BE2C (cell line): ENCODE measurements around the gene PTPRN2.

Experiments used
- DNase-seq: peaks from one replicate; pipeline ENCODE4 v3.0.0-alpha.2; 2020
- H3K27me3 ChIP-seq: fragments of 250-450 bp; sonication (Bioruptor Pico); 2 replicates; pipeline ENCODE4 v1.5.1; 2020; ENCODE audit warnings: mild to moderate bottlenecking
- H3K36me3 ChIP-seq: fragments of 250-450 bp; sonication (Bioruptor Pico); 2 replicates; pipeline ENCODE4 v1.5.1; 2020; ENCODE audit warnings: mild to moderate bottlenecking
- H3K4me1 ChIP-seq: fragments of 250-450 bp; sonication (Bioruptor Pico); 2 replicates; pipeline ENCODE4 v1.5.1; 2020
- H3K4me3 ChIP-seq: 2 replicates; pipeline ENCODE4 v1.5.1; 2011; ENCODE audit warnings: low read depth, low read length
- H3K9me3 ChIP-seq: fragments of 250-450 bp; sonication (Bioruptor Pico); 2 replicates; pipeline ENCODE4 v1.5.1; 2020
- TF ChIP-seq, protein P1 (sequence below): IDR thresholded peaks from 2 replicates; pipeline ENCODE4 v1.5.1; 2012; ENCODE audit warnings: mild to moderate bottlenecking, low read depth, low read length

Gene PTPRN2

DNA sequence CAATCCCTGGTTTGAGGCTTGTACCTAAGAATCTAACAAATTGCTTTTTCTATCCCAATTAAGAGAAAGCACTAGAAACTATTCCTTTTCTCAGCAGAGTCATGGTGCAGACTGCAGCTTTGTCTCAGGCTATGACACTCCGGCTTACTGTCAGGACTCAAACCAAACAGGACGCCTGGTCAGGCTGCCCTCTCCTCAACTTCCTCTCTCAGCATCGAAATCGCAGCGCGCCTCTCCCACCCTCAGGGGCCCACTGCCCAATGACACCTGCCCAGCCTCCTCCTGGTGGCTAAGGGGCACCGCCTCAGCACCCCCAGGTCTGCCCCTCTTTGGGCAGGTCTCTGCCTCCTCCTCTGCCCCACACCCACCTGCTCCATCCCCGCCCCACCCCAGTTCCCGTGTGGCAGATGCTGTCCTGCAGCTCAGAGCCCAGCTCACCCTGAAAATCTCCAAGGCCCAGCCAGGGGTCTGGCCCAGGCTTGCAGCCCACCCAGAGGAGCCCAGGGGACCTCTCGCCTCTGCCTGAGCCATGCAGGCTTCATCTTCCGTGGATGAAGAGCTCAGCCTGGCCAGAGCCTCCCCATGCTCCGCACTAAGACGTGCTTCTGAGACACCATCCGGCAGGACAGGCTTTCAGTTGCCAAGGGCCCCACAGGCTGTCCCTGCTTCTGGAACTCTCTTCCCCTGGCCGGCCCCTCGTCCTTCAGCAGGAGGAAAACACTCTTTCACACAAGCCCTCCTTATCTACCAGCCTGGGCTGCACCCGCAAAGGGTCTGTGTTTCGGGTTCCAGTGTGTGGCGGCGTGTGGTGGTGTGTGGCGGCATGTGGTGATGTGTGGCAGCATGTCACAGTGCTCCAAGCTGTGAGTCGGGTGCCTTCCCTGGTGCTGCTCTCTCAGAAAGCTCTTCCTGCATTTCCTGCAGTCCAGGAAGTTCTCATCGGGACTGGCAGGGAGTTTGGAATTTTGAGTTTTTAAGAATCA, 16.4 kb upstream of the PTPRN2 start:
- Histone ChIP-seq H3K4me3 (no peak overlapping the region), H3K27me3 (no peaks in the 10 kb centered on the region)
- TF ChIP-seq, protein P1, sequence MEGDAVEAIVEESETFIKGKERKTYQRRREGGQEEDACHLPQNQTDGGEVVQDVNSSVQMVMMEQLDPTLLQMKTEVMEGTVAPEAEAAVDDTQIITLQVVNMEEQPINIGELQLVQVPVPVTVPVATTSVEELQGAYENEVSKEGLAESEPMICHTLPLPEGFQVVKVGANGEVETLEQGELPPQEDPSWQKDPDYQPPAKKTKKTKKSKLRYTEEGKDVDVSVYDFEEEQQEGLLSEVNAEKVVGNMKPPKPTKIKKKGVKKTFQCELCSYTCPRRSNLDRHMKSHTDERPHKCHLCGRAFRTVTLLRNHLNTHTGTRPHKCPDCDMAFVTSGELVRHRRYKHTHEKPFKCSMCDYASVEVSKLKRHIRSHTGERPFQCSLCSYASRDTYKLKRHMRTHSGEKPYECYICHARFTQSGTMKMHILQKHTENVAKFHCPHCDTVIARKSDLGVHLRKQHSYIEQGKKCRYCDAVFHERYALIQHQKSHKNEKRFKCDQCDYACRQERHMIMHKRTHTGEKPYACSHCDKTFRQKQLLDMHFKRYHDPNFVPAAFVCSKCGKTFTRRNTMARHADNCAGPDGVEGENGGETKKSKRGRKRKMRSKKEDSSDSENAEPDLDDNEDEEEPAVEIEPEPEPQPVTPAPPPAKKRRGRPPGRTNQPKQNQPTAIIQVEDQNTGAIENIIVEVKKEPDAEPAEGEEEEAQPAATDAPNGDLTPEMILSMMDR = no peak

DNA sequence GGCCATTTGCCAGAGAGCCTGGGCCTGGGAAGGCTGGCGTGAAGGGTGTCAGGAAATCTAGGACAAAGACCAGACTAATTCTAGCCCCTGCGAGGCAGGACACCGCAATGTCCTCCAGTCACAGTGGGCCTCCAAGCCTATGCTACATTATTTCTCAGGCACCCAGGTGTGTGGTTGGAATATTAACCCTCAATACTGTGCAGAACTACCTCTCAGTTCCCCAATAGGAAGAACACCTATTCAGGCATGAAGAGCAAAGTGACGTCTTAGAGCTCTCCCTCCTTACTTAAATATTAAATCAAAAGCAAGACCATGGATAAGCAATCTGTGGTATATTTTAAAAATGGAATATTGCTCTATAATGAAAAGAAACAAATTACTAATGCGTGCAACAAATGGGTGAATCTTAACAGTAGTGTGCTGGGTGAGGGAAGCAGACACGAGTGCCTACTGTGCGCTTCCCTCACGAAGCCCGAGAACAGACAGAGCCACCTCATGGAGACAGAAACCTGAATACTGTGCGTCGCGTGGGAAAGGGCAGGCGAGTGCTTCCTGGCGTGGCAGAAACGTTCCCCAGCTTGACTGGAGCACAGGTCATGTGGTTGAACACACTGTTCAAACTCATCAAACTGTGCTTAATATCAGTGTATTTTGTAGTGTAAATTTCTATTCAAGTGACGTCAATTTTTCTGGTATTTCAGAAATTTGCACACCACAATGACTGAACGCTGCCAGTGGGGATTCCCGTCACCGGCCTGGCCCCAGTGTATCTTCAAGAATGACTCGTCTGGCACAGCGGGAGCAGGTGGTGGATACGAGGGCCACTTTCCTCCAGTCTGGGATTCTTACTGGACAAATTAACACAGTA, 15.5 kb upstream of the PTPRN2 start:
- H3K27me3 ChIP-seq = no peaks in the 10 kb centered on the region
- peaks cover 11% of the 10 kb centered on the region for H3K36me3 ChIP-seq
- H3K4me1 ChIP-seq = no peaks in the 10 kb centered on the region
- H3K9me3 ChIP-seq = no peaks in the 10 kb centered on the region
- TF ChIP-seq, protein P1 = no peak
- H3K4me3 ChIP-seq = no peak overlapping the region
- no peak for DNase-seq

More for the DNA sequence above, 16.4 kb upstream of the PTPRN2 start:
- H3K4me1 ChIP-seq = no peaks in the 10 kb centered on the region
- no peak for DNase-seq
- peaks cover 12% of the 10 kb centered on the region for H3K36me3 ChIP-seq
- H3K9me3 ChIP-seq = no peaks in the 10 kb centered on the region

DNA sequence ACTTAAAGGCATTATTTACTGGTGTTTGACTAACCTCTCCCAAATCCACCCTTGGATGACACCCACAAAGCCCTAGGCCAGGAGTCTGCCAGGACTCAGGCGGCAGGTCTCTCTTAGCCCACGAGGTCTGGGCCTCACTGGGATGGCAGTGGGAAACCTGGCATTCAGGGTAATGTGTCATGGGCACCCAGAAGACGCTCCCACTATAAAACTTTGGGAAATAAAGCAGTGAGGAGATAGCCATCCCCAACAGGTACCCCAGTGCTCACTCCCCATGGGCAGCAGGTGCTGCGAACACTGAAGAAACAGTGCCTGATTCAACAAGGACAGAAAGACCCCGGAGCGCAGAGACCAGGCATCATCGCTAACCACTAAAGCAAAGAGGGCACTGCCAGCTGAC, 14.4 kb upstream of the PTPRN2 start:
- Histone ChIP-seq H3K36me3 (peaks cover 5% of the 10 kb centered on the region), H3K9me3 (no peaks in the 10 kb centered on the region), H3K27me3 (no peaks in the 10 kb centered on the region), H3K4me3 (no peak overlapping the region), H3K4me1 (no peaks in the 10 kb centered on the region)
- no peak for DNase-seq
- TF ChIP-seq, protein P1 = no peak

DNA sequence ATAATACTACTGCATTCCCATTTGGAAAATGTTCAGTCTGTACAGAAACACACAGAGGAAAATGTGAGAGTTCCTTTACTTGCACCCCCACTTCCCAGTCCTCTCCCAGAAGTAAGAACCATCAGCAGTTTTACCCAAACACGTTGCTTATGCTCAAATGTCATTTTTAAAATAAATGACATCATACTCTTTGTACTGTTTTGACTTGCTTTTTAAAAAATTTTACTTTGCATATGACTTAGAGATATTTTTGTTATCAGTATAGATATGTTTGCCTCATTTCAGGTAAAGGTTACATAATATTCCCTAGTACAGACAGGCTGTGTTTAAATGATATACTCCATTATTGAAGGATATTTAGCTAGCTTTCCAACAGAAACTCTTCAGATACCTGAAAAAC, 13.5 kb upstream of the PTPRN2 start:
- Histone ChIP-seq H3K27me3 (no peaks in the 10 kb centered on the region), H3K36me3 (no peaks in the 10 kb centered on the region; the same call in 1 of the 2 replicates), H3K4me1 (no peaks in the 10 kb centered on the region), H3K9me3 (no peaks in the 10 kb centered on the region), H3K4me3 (no peak overlapping the region)
- DNase-seq = no peak
- TF ChIP-seq, protein P1 = no peak

DNA sequence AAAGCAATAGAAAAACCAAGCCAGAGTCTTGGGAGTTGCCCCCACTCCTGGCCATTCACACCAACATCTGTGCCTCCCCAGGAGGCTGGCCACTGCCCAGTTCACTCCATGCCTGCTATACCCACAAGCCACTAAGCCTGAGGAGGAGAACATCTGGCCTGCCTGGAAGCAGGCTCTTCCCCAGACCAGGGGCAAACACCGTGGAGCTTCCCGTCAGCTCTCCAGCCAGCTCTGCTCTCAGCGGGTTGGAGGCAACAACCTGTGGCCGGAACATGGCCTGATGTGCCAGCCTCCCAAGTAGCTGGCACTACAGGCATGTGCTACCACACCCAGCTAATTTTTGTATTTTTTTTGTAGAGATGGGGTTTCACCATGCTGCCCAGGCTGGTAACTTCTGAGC, 9.1 kb upstream of the PTPRN2 start:
- TF ChIP-seq, protein P1 = no peak
- Histone ChIP-seq H3K36me3 (no peaks in the 10 kb centered on the region), H3K9me3 (no peaks in the 10 kb centered on the region), H3K4me1 (no peaks in the 10 kb centered on the region), H3K27me3 (no peaks in the 10 kb centered on the region), H3K4me3 (no peak overlapping the region)
- DNase-seq = no peak

DNA sequence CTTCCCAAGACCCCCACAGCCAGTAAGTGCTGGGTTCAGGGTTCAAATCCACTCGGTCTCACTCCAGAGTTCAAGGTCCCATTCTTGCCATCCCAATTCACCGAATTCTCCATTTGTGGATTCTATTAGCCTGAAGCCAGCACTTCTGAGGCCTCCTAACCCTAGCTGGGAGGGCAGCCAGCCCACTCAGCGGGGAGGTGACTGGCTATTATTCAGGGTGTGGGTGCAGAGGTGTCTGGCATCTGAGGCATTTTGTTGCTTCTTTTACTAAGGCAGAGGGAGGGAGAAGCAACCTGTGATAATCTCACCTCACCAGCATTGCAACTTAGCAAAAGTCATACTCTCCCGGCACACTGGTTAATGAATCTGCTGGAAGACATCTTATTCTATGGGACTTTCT, 8.7 kb upstream of the PTPRN2 start:
- TF ChIP-seq, protein P1 = no peak
- Histone ChIP-seq H3K4me1 (no peaks in the 10 kb centered on the region), H3K4me3 (no peak overlapping the region), H3K9me3 (no peaks in the 10 kb centered on the region), H3K27me3 (no peaks in the 10 kb centered on the region), H3K36me3 (no peaks in the 10 kb centered on the region)
- no peak for DNase-seq
